IMR-90 (cell line): Measurements from ENCODE around the gene CCSER1. TPM values are rescaled to one million over a fixed set of nuclear protein-coding genes. Genes with fewer than 3 reads are reported as not detected.

Experiments
- ATAC-seq: fragments of 200-7000 bp; cut with Tn5 transposase; 2 replicates; pipeline ENCODE4 v1.9.1; 2020; ENCODE audit warnings: low read depth, mild to moderate bottlenecking, moderate library complexity
- BruUV-seq: library from RNA; stranded (reverse); fragments of 400-500 nt; replicated peaks from 2 replicates; lab custom pipeline; 2021; lab: Mats Ljungman, UMichigan
- CTCF ChIA-PET: fragments of 300-600 bp; formaldehyde crosslinking; extraction: SDS; loops from one replicate; lab custom pipeline; 2021; ENCODE audit warnings: antibody characterized with exemption; lab: Yijun Ruan, JAX
- POLR2A ChIA-PET: fragments of 300-600 bp; sonication (Branson Sonifier 250); formaldehyde crosslinking; loops from one replicate; lab custom pipeline; 2022; ENCODE audit warnings: antibody characterized with exemption; ENCODE audit not compliant: unreplicated experiment; lab: Charles Lee
- DNase-seq: peaks from one replicate; pipeline ENCODE4 v3.0.0; 2013
- H2AFZ ChIP-seq: replicated peaks from 2 replicates; pipeline ENCODE3; 2013; ENCODE audit warnings: low read length, mild to moderate bottlenecking; ENCODE audit not compliant: poor library complexity
- H2AK5ac ChIP-seq: 2 replicates; pipeline ENCODE4 v1.6.1; 2013; ENCODE audit warnings: low read depth, low read length, inconsistent platforms
- H2AK9ac ChIP-seq: replicated peaks from 2 replicates; pipeline ENCODE3; 2013; ENCODE audit warnings: mild to moderate bottlenecking, low read depth, low read length, moderate library complexity; ENCODE audit not compliant: poor library complexity
- H2BK120ac ChIP-seq: 2 replicates; pipeline ENCODE4 v1.6.1; 2013; ENCODE audit warnings: low read depth, low read length, inconsistent platforms
- H2BK15ac ChIP-seq: 3 replicates; pipeline ENCODE4 v1.6.1; 2013; ENCODE audit warnings: low read depth, low read length, inconsistent platforms
- H2BK20ac ChIP-seq: 2 replicates; pipeline ENCODE4 v1.6.1; 2013; ENCODE audit warnings: low read depth, mild to moderate bottlenecking, inconsistent platforms, low read length, moderate library complexity
- H2BK5ac ChIP-seq: 2 replicates; pipeline ENCODE4 v1.6.1; 2013; ENCODE audit warnings: mild to moderate bottlenecking, low read depth, low read length, inconsistent platforms; ENCODE audit not compliant: poor library complexity, severe bottlenecking
- H3K14ac ChIP-seq: replicated peaks from 2 replicates; pipeline ENCODE4 v1.6.1; 2013; ENCODE audit warnings: low read depth, low read length, inconsistent platforms
- H3K18ac ChIP-seq: 2 replicates; pipeline ENCODE4 v1.6.1; 2013; ENCODE audit warnings: low read depth, low read length, control low read depth
- H3K23ac ChIP-seq: 2 replicates; pipeline ENCODE4 v1.6.1; 2013; ENCODE audit warnings: low read depth, low read length, inconsistent platforms
- H3K27ac ChIP-seq: 2 replicates; pipeline ENCODE4 v1.5.1; 2013; ENCODE audit warnings: mild to moderate bottlenecking, control low read depth, low read length; ENCODE audit not compliant: insufficient read depth
- H3K27me3 ChIP-seq: 2 replicates; pipeline ENCODE4 v1.6.1; 2013; ENCODE audit warnings: low read length; ENCODE audit not compliant: control insufficient read depth, insufficient read depth
- H3K36me3 ChIP-seq: 2 replicates; pipeline ENCODE4 v1.6.1; 2013; ENCODE audit warnings: low read length, mixed read lengths; ENCODE audit not compliant: control insufficient read depth, insufficient read depth
- H3K4ac ChIP-seq: 2 replicates; pipeline ENCODE4 v1.6.1; 2013; ENCODE audit warnings: low read depth, low read length, inconsistent platforms
- H3K4me1 ChIP-seq: 2 replicates; pipeline ENCODE4 v1.6.1; 2013; ENCODE audit warnings: low read length, mixed read lengths; ENCODE audit not compliant: control insufficient read depth, insufficient read depth
- H3K4me2 ChIP-seq: 2 replicates; pipeline ENCODE4 v1.6.1; 2013; ENCODE audit warnings: low read depth, mild to moderate bottlenecking, control low read depth, low read length, moderate library complexity
- H3K4me3 ChIP-seq: 2 replicates; pipeline ENCODE4 v1.5.1; 2013; ENCODE audit warnings: low read depth, mild to moderate bottlenecking, control low read depth, low read length, moderate library complexity; ENCODE audit not compliant: insufficient read depth
- H3K56ac ChIP-seq: 2 replicates; pipeline ENCODE4 v1.6.1; 2013; ENCODE audit warnings: low read length, inconsistent platforms; ENCODE audit not compliant: insufficient read depth; ENCODE audit errors: extremely low read depth
- H3K79me1 ChIP-seq, 2 experiments: 2 replicates each; pipeline ENCODE4 v1.6.1; 2013; ENCODE audit warnings: low read length in 2 of 2, inconsistent platforms in 1 of 2, low read depth in 1 of 2
- H3K9ac ChIP-seq: 2 replicates; pipeline ENCODE4 v1.6.1; 2013; ENCODE audit warnings: low read depth, low read length, control low read depth
- H3K9me1 ChIP-seq: 2 replicates; pipeline ENCODE4 v1.6.1; 2013; ENCODE audit warnings: low read length, inconsistent platforms; ENCODE audit not compliant: insufficient read depth
- H3K9me3 ChIP-seq: 2 replicates; pipeline ENCODE4 v1.6.1; 2013; ENCODE audit warnings: low read length; ENCODE audit not compliant: control insufficient read depth, insufficient read depth
- H4K20me1 ChIP-seq: 2 replicates; pipeline ENCODE4 v1.6.1; 2013; ENCODE audit warnings: low read length, inconsistent platforms; ENCODE audit not compliant: insufficient read depth
- H4K5ac ChIP-seq: 2 replicates; pipeline ENCODE4 v1.6.1; 2013; ENCODE audit warnings: mild to moderate bottlenecking, low read depth, low read length, control low read depth
- H4K8ac ChIP-seq, 2 experiments: 2 replicates each; pipeline ENCODE4 v1.6.1; 2013; ENCODE audit warnings: low read depth in 2 of 2, low read length in 2 of 2, control low read depth in 1 of 2, inconsistent platforms in 1 of 2
- H4K91ac ChIP-seq: 2 replicates; pipeline ENCODE4 v1.6.1; 2013; ENCODE audit warnings: low read depth, low read length, inconsistent platforms; ENCODE audit not compliant: insufficient read depth
- BHLHE40 ChIP-seq: fragments of 150-350 bp; IDR thresholded peaks from 2 replicates; pipeline ENCODE4 v1.6.1; 2016; ENCODE audit warnings: mild to moderate bottlenecking, low read depth, low read length
- CEBPB ChIP-seq: IDR thresholded peaks from 2 replicates; pipeline ENCODE4 v1.6.1; 2012; ENCODE audit warnings: low read depth, low read length, improper control_type of control experiment
- CHD1 ChIP-seq: IDR thresholded peaks from 2 replicates; pipeline ENCODE4 v1.6.1; 2012; ENCODE audit warnings: low read depth, low read length, improper control_type of control experiment
- CTCF ChIP-seq: conservative IDR thresholded peaks from 2 replicates; pipeline ENCODE4 v1.5.1; 2012; ENCODE audit warnings: mild to moderate bottlenecking, low read depth, low read length, improper control_type of control experiment
- ELK1 ChIP-seq: fragments of 150-350 bp; IDR thresholded peaks from 2 replicates; pipeline ENCODE4 v1.6.1; 2016; ENCODE audit warnings: low read depth, mild to moderate bottlenecking, low read length, moderate library complexity, borderline replicate concordance
- FOS ChIP-seq: fragments of 150-350 bp; IDR thresholded peaks from 2 replicates; pipeline ENCODE4 v1.6.1; 2016; ENCODE audit warnings: low read depth, low read length
- MAFK ChIP-seq: IDR thresholded peaks from 2 replicates; pipeline ENCODE4 v1.6.1; 2012; ENCODE audit warnings: low read depth, low read length, improper control_type of control experiment
- MAZ ChIP-seq: IDR thresholded peaks from 2 replicates; pipeline ENCODE4 v1.6.1; 2012; ENCODE audit warnings: low read depth, mild to moderate bottlenecking, low read length, improper control_type of control experiment, moderate library complexity, borderline replicate concordance
- MXI1 ChIP-seq: IDR thresholded peaks from 2 replicates; pipeline ENCODE4 v1.6.1; 2012; ENCODE audit warnings: low read depth, mild to moderate bottlenecking, low read length, moderate library complexity, borderline replicate concordance
- NFE2L2 ChIP-seq: fragments of 150-350 bp; IDR thresholded peaks from 2 replicates; pipeline ENCODE4 v1.6.1; 2016; ENCODE audit warnings: low read depth, mild to moderate bottlenecking, low read length
- RAD21 ChIP-seq: IDR thresholded peaks from 2 replicates; pipeline ENCODE4 v1.6.1; 2012; ENCODE audit warnings: low read length, improper control_type of control experiment
- RCOR1 ChIP-seq: IDR thresholded peaks from 2 replicates; pipeline ENCODE4 v1.6.1; 2012; ENCODE audit warnings: mild to moderate bottlenecking, low read length, improper control_type of control experiment; ENCODE audit not compliant: insufficient replicate concordance
- RFX5 ChIP-seq: IDR thresholded peaks from 2 replicates; pipeline ENCODE4 v1.8.0; 2012; ENCODE audit warnings: low read depth, mild to moderate bottlenecking, low read length, moderate library complexity
- SMC3 ChIP-seq: fragments of 150-350 bp; IDR thresholded peaks from 2 replicates; pipeline ENCODE4 v1.6.1; 2016; ENCODE audit warnings: low read depth, mild to moderate bottlenecking, antibody characterized with exemption, low read length, moderate library complexity
- USF2 ChIP-seq: fragments of 150-350 bp; IDR thresholded peaks from 2 replicates; pipeline ENCODE4 v1.6.1; 2017; ENCODE audit warnings: mild to moderate bottlenecking, antibody characterized with exemption, low read length, low read depth
- WGBS, 2 experiments: methylation state at CpG; one replicate each; pipeline versions ENCODE4 v1.1.5 to v1.1.7; 2013; ENCODE audit warnings: missing lambda C conversion rate in 2 of 2; ENCODE audit not compliant: insufficient read length in 1 of 2; ENCODE audit errors: extremely low coverage in 2 of 2; 5-methylcytosine and 5-hydroxymethylcytosine counted together
- dilution Hi-C: fragments of 300-500 bp; cut with HindIII; formaldehyde crosslinking; loops from one replicate; pipeline ENCODE4 v1.14.3; 2018; ENCODE audit warnings: low sequenced_read_pairs; ENCODE audit not compliant: unreplicated experiment
- in situ Hi-C: fragments of 300-500 bp; cut with MboI; formaldehyde crosslinking; loops from 3 replicates; pipeline ENCODE4 v1.14.3; 2019; ENCODE audit warnings: low sequenced_read_pairs, inconsistent platforms, mixed read lengths
- intact Hi-C: fragments of 100-400 bp; cut with micrococcal nuclease; formaldehyde crosslinking; loops from 2 replicates; pipeline ENCODE4 v1.10.0; 2022
- polyA plus RNA-seq, 3 experiments: library from polyadenylated mRNA; depleted of rRNA; stranded (reverse); fragments of >200 nt; gene quantifications; 2 replicates each; pipeline ENCODE4 v1.2.3, GENCODE V29; 2012; ENCODE audit warnings: low replicate concordance in 1 of 3
- total RNA-seq: library from RNA; depleted of rRNA; stranded (reverse); fragments of >200 nt; gene quantifications from 2 replicates; pipeline ENCODE4 v1.2.3, GENCODE V29; 2012

CCSER1 gene
- total and polyA plus RNA-seq, 2 of the 4 experiments (the other 2 are of a cell fraction), result not detected

- no peak overlapping the region for H3K18ac ChIP-seq
- H2BK5ac ChIP-seq, result no peak overlapping the region
- intact Hi-C loops (no loop called here), in situ Hi-C loops (no loop called here), dilution Hi-C loops (no loop called here)
- H3K23ac ChIP-seq, result no peak overlapping the region
- H2AK5ac ChIP-seq, result no peak overlapping the region
- no peak overlapping the region for H3K4me3 ChIP-seq
- no peak overlapping the region for H4K91ac ChIP-seq
- H3K27me3 ChIP-seq, result no peaks in the 10 kb centered on the region
- H4K5ac ChIP-seq, result no peak overlapping the region
- no peak overlapping the region for H3K56ac ChIP-seq
- H3K4ac ChIP-seq, result no peak overlapping the region
- no peak overlapping the region for H2BK15ac ChIP-seq
- no peaks in the 10 kb centered on the region for H3K36me3 ChIP-seq
- no peak overlapping the region for H3K14ac ChIP-seq
- H4K8ac ChIP-seq, result no peak overlapping the region
- H3K79me1 ChIP-seq, result no peaks in the 10 kb centered on the region
- no peak overlapping the region for H2AFZ ChIP-seq
- H3K27ac ChIP-seq, result no peak overlapping the region
- no peaks in the 10 kb centered on the region for H3K9me1 ChIP-seq
- no CpG with 5 or more reads among the region's 2 CpGs for WGBS, 2 experiments
- no peak overlapping the region for H2BK20ac ChIP-seq
- H2BK120ac ChIP-seq, result no peak overlapping the region
- no peak overlapping the region for H3K4me2 ChIP-seq
- DNase-seq (no peak), ATAC-seq (no peak)
- TF ChIP-seq CEBPB (no peak), RFX5 (no peak), SMC3 (no peak), USF2 (no peak), MAZ (no peak), CTCF (no peak), MAFK (no peak), RAD21 (no peak), NFE2L2 (no peak), FOS (no peak), RCOR1 (no peak), CHD1 (no peak), BHLHE40 (no peak), MXI1 (no peak), ELK1 (no peak)
- H4K20me1 ChIP-seq, result no peaks in the 10 kb centered on the region
- ChIA-PET CTCF (interaction anchor here (0.5 kb wide), 1 partner anchor 142 kb away, joined by 4 read pairs; no protein-coding TSS in a partner anchor), POLR2A (no interaction called here)
- no peak overlapping the region for H2AK9ac ChIP-seq
- H3K4me1 ChIP-seq, result no peaks in the 10 kb centered on the region
- no peaks in the 10 kb centered on the region for H3K9me3 ChIP-seq
- no peak overlapping the region for H3K9ac ChIP-seq
- no TSS peak for BruUV-seq
These were observed 417.4 kb downstream of the CCSER1 start for GRCh38 chr4:90544532-90545045.
